GM19463 (cell line): Measurements from ENCODE around the gene CRYM.
A peak's percentile ranks its signal among the peaks of the same experiment; 100 is the strongest.
"Not testable (repeated sequence)": the region's sequence is repeated elsewhere in the genome, so short reads cannot be mapped to it uniquely, and the experiment has no call there.

Source experiments
- ATAC-seq: cut with Tn5 transposase; IDR thresholded peaks from one replicate; pipeline ENCODE4 v1.9.1; 2021; ENCODE audit warnings: mild to moderate bottlenecking, moderate library complexity; ENCODE audit not compliant: unreplicated experiment

CRYM gene

DNA sequence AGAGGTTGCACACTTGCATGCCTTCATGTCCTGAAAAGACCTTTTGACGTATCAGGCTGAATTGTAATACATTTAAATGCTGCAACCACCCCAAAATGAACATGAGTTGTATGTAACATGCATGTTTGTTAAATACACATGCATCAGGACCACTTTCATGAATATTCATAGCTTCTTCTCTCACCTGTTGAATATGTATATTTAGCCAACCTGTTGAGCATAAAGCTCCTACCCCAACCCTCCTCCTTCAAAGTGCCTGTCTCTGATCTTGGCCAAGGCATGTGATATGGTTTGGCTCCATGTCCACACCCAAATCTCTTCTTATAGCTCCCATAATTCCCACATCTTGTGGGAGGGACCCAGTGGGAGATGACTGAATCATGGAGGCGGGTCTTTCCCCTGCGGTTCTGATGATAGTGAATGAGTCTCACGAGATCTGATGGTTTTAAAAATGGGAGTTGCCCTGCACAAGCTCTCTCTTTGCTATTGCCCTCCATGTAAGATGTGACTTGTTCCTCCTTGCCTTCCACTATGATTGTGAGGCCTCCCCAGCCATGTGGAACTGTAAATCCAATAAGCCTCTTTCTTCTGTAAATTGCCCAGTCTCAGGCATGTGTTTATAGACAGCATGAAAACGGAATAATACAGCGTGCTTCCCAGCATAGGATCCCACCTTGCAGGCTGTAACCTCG is 3.8 kb upstream of the CRYM start:
- ATAC-seq, result no peak

DNA sequence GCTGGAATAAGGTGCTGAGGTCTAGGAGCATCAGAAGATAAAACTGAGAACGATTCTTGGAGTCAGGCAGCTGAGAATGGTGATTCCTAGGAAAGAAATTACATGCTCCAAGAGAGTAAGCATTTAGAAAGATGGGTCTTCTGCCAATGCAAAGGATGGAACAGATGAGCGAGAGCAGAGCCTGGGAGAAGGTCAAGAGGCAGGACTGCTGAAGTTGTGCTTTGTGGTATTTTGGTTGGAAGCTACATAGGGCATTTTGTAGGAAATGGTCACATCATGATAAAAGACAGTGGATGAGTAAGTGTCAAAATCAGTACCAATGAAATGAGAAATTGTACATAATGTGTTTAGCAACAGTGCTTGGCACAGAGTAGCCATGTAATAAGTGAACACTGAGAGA is 1.4 kb upstream of the CRYM start:
- no peak for ATAC-seq

DNA sequence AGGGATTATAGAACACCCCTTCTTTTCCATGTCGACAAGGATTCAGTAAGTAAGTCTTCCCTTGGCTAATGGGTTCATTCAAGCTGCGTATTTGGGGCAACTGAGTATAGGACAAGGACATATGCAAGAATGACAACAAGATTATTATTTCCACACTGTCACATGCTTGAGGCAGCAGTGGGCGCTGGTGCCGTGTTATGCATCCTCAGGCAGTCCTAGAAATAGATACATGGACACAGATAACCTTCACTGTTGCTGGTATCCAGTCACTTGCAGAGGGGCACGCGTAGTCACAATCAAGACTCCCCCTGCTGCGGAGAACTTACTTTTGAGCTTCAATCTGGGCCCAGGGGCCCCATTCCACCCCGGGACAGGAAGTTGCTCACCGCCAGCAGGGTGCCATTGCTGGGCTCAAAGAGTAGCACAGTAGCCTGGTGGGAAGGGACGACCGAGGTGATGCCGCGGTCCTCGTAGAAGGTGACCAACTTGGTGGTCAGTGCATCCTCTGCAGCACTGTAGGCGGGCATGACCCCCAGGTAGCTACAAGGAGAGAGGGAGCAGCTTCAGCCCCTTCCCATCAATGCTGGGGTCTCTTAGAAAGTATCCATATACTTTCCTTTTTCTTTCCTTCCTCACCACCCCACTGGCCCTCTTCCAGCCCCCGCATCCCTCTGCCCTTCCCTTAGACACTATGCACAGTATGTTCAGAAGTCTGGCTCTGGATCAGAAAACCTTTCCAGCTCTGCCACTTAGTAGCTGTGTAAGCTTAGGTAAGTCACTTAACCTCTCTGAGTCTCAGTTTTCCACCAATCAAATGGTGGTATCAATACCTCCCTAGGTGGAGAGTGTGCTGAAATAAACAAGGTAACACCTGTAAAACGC is 804 bp downstream of the CRYM start:
- ATAC-seq, result no peak

DNA sequence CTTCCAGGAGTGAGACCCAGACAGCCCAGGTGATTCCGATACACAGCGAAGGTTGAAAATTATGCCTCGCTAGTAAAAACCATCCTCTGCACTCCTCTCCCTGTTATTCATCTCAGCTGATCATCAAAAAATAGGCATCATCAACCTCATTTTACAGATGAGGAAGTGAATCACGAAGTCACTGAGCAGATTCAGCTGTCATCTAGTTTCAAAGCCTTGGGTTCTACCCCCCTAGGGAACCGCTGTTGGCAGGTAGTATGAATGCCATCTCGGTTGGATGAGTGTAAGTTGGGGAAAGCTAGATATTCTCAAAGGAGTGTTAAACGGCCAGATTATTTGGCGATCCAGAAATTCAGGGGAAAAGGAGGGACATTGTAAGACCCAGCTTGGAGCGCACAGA is 2.0 kb downstream of the CRYM start:
- no peak for ATAC-seq

DNA sequence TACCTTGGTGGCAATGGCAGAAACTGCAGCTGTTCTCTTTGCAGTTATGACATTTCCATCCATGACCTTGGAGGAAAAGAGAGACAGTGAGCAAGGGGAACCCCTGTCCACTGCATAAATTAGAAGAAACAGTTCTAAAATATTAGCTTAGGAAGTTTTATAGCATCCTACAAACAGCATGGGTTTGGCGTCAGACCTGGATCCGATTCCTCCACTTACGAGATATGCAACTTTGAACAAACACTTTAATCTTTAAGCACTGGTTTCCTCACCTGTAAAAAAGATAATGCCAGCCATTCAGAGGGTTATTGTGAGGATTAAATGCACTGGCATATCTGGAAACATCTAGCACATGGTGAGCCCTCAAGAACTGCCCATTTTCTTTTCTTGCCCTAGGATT is 2.6 kb downstream of the CRYM start:
- ATAC-seq, result no peak

DNA sequence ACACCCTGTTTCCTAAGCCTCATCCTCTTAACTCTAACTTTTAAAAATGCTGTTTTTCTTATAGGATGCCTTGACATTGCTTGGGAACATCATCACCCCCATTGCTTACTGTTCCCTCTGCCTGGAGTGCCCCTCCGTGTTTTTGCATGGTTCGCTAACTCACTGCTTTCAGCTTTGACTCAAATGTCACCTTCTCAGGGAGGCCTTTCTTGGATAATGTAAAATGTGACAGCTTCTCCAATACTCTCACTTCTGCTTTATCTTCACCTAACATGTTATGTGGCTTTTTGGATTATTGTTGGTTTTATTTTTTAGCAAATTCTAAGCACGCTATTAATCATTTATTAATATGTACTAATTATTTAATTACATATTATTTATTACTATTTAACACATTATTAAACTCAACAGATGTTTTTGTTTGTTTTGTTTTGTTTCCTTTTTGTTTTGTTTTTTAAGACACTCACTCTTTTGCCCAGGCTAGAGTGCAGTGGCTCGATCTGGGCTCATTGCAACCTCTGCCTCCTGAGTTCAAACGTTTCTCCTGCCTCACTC is 3.8 kb downstream of the CRYM start:
- no peak for ATAC-seq

DNA sequence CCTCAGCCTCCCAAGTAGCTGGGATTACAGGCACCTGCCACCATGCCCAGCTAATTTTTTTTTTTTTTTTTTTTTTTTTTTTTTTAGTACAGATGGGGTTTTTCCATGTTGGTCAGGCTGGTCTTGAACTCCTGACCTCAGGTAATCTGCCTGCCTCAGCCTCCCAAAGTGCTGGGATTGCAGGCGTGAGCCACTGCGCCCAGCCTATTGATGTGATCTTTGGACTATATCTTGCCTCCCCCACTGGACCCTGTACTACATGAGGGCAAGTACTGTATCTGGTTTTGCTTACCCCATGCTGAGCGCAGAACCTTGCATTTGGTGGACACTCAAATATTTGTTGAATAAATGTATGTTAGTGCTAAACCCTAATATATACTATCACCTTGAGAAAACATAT is 5.3 kb downstream of the CRYM start:
- ATAC-seq, result not testable (repeated sequence)

DNA sequence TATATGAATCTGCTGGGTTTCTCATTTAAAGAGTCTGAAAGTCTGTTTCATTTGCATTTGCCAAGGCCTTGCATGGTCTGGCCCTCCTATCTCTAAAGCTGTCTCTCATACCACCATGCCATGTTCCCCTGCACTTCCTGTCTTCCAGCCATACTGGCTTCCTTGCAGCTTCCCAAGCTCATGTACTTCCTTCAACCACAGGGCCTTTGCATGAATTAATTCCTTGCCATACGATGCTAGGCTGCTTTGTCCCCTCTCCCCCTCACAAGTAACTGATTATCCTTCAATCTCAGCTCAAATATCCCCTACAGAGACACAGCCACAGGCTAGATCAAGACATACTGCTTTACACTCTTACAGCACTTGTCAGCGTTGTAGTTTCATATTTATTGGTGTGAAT is 5.8 kb downstream of the CRYM start:
- no peak for ATAC-seq

DNA sequence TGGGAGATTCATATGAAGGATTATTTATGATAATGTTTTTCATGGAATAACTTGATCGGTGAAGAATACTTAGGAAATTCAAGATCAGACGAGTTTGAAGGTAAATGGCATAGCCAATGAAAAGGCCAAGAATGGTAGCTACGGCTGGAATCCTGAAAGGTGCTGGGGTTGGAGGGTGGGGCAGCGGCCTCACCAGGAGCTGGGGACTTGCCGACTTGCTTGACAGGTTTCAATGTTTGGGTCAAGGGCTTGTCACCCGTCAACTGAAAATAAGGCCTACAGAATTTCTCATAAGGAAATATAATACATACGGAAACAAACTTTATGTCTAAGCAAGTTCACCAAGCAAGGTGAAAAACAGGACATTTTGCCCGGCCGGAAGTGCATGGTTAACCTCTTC is 9.9 kb downstream of the CRYM start:
- ATAC-seq, result no peak

DNA sequence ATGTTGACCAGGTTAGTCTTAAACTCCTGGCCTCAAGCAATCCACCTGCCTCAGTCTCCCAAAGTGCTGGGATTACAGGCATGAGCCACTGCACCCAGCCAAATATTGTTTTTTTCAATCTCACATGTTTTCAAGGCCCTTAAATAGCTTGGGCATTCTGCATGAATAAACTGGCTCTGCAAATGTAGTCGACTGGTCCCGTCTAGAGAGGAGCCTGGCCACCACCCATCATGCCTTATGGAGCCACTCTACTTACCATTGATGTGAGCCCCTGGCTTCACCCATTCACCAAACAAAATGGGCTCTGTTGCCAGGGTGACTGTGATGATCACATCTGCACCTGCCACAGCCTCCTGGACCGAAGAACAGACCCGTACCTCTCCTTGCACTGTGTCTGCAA is 10.8 kb downstream of the CRYM start:
- ATAC-seq, result no peak

DNA sequence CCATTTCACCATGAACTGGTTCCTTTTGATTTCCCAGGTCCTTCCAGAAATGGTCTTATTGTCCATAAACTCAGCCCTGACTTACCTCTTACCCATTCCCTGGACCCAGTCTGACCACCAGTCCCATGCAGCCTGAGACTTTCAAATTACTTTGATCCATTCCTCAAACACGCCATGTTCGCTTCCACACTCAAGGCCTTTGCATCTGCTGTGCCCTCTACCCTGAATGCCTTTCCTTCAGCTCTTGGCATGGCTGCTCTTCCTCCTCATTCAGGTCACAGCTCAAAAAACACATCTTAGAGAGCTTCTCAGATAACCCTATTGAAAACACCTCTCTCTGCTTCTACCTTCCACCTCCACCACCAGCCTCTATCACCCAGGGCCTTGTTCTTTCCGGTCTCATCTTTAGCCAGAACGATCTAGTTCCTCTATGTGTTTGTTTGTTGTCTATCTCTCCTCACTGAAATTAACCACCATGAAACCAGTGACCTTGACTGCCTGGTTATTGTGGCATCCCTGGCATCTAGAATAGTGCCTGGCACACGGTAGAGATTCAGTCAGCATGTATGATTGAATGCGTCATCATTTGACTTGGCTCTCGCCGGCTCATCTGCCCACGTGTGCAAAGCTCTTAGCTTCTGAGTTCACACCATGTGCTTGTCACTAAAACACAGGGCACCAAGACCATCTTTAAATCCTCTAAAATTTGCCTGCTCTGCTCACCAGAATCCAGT is 12.8 kb downstream of the CRYM start:
- ATAC-seq, result no peak

DNA sequence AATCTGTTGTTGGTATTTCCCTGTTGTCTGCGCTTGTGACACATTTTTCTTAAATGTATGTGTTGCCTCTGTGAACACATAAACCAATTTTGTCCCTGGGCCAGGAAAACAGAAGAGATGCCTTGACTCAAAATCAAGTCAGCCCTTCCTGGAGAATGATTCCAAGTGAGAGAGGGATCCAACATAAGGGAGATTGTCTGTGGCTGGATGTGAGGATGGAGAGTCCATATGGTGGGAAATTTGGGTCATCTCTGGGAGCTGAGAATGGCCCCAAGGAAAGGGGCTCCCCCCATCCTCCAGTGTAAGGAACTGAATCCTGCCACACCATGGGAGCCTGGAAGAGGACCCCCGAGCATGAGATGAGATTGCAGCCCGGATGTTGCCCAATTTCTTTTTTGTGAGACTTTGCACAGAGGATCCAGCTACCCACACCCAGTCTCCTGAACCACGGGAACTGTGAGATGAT is 13.5 kb downstream of the CRYM start:
- ATAC-seq, result no peak

DNA sequence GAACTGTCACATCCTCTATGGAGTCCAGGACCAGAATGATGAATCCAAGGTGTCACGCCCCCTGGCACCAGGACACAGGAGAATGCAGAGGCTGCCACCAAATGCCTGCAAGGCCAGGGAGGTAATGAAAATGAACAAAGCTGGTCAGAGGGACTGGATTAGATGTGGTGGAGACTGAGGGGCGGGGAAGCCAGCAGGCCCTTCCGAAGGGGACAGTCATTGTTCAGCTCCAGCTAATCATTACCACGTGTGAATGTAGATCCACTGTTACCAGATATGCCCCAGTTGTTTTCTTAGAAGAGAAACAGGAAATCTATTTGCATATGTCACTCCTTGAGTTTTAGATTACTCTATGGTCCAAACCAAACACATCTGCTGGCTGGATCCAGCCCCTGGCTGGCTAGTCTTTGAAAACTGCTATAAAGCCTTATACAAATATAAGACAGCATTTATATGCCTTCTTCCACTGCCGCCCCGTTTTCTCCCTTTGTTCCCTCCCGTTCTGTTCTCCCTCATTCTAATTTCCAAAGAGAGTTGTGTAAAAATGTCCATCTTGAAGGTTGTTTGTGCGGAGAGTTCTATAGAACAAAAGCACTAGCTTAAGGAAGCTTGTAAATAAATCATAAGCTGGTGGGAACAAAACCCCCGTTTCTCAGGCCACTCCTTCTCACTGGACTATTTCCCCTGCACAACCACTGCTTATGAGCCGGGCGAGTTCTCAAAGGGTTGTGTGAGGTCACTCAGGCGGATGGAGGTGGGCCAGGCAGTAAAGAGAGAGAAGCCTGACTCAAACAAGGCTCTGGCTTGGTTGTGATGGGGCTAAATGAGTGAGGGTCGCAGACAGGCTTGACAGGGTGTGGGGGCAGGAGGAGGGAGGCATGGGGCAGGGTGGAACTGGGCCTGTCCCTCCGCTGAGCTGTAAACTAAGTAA is 14.2 kb downstream of the CRYM start:
- peak; percentile 67 for ATAC-seq

DNA sequence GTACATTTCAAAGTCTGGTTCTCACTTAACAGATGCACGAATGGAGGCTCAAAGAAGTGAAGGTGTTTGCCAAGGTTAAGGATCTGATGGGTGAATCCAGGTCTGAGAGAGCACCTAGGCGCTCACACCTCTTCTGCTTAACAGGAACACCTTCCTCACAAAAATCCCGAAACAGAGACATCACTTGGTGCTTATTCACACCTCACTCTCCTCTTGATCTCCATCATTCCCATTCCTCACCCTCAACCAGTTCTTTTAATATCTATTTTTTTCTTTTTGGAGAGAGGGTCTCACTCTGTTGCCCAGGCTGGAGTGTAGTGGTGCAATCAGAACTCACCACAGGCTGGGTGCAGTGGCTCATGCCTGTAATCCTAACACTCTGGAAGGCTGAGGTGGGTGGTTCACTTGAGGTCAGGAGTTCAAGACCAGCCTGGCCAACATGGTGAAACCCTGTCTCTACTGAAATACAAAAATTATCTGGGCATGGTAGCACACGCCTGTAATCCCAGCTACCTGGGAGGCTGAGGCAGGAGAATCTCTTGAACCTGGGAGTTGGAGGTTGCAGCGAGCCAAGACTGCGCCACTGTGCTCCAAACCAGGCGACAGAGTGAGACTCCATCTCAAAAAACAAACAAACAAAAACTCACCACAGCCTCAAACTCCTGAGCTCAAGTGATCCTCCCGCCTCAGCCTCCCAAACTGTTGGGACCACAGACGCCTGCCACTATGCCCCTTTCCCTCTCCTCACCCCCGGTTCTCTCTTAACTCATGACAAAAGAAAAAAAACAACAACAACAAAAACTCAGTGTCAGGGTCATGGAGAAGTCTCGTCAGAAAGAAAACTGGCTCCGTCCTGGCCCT is 15.1 kb downstream of the CRYM start:
- no peak for ATAC-seq

DNA sequence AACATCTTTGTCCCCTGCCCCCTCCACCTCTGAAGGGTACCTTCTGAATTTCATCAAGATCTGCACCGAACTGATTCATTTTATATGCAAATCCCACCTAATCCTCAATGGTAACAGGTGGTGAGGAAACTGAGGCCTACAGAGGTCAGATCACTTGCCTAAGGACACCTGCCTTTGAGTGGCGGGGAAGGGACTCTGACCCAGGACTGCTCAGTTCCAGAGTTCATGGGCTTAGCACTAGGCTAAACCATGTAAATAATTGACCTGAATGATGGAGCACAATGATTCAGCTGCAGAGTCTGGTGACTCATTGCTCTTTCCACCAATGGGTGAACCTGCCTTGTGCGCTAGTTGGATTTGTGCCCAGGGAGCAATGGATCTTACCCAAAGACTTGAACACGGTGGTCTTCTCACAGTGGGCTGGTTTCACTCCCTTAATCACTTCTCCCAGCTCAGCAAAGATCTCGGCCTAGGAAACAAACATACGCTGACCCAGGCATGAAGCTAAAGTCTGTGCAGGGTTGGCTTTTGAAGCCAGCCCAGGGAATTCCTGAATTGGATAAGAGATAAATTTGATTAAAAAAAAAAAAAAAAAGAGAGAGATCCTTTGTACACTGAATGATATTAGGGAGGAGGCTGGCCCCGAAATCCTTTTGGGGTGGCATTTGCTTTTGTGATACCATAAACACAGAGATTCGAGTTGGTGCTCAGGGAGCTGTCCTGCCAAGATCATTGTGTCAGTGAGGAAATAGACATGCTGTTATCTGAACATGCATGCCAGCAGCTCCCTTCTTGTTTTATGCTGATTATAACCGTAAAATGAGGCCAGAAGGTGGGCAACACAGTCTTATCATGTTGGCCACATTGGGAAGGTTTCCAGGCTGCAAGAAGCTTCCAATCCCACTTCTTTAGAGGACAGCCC is 17.0 kb downstream of the CRYM start:
- peak; percentile 72 for ATAC-seq

DNA sequence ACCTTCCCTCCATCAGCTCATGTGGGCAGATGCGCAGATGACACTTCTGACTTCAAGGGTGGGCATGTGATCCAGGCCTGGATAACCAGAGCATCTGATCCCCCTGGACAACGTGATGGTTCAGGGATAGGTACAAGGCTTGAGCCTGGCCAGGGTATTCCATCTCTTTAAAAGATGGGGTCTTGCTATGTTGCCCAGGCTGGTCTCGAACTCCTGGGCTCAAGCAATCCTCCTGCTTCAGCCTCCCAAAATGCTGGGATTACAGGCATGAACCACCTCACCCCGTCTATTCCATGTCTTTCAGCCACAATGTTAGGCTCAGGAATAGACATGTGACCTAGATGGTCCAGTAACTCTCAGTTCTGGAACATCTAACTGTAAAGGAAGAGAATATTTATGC is 20.8 kb downstream of the CRYM start:
- ATAC-seq, result no peak

DNA sequence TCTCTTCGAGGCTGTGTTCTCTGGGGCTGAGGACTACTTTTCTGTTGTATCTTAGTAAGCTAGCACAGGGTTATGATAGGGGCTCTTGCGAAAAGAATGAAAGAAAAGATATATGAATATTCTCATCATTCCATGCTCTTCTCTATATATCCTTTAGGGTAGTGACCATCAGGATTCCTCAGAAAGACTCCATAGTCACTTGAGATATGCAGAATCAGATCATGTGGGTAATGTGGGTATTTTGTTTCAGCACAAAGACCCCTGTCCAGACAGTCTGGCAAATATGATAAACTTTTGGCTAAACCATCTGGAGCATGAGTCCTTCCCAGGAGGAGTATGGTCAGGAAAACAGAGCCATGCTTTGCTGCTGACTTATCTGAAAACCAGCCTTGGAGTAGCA is 21.5 kb downstream of the CRYM start:
- no peak for ATAC-seq

DNA sequence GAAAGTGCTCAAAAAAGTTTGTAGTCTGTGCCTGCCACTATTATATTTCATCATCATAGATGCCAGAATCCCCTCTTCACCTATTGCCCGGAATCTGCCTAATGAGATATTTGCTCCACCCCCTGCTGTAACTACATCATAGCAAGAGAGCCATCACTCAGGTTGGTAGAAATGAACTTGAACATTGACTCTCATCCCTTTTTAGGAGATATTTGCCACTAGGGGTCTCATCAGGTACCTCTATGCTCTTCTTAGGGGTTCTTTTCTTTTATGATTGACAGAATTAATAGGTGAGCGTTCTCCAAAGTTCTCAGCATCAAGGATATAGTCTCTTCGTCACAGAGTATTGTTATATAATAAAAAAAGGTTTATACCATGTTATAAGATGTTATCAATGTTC is 24.6 kb downstream of the CRYM start:
- ATAC-seq, result no peak
